ENCODE measurements around the gene FRMD4A. TPM values are rescaled to one million over a fixed set of nuclear protein-coding genes. Genes with fewer than 3 reads are reported as not detected.

Gene FRMD4A
- total and polyA plus RNA-seq, 10 of the 15 experiments (the other 5 are each of a cell fraction or from before 2014, with no cell fraction given) = 17.8 to 75.2 (median 39.1) TPM

DNA sequence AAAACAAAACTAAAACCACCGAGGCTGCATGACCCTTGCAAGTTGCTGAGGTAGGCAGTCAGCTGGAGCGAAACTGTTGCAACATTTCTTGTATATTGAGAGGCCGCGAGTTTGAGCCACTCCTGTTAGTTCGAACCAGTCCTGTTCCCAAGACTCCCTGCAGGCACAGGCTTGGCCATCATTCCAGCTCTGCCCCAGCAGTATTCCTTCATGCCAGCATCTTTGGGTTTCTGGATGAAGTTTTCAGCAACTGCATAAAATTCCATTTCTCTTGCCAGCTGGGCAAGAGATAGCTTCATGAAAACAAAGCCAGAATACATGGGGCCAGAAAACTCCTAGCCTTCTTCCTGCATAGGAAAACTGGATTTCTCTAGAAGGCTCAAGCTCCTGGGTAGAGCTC is 207.6 kb downstream of the FRMD4A start (continued):
- no peak for TF ChIP-seq RFX5 (IDR thresholded peaks at IDR 0.05; ENCODE audit: low read depth, low read length)
- TF ChIP-seq, protein P1, sequence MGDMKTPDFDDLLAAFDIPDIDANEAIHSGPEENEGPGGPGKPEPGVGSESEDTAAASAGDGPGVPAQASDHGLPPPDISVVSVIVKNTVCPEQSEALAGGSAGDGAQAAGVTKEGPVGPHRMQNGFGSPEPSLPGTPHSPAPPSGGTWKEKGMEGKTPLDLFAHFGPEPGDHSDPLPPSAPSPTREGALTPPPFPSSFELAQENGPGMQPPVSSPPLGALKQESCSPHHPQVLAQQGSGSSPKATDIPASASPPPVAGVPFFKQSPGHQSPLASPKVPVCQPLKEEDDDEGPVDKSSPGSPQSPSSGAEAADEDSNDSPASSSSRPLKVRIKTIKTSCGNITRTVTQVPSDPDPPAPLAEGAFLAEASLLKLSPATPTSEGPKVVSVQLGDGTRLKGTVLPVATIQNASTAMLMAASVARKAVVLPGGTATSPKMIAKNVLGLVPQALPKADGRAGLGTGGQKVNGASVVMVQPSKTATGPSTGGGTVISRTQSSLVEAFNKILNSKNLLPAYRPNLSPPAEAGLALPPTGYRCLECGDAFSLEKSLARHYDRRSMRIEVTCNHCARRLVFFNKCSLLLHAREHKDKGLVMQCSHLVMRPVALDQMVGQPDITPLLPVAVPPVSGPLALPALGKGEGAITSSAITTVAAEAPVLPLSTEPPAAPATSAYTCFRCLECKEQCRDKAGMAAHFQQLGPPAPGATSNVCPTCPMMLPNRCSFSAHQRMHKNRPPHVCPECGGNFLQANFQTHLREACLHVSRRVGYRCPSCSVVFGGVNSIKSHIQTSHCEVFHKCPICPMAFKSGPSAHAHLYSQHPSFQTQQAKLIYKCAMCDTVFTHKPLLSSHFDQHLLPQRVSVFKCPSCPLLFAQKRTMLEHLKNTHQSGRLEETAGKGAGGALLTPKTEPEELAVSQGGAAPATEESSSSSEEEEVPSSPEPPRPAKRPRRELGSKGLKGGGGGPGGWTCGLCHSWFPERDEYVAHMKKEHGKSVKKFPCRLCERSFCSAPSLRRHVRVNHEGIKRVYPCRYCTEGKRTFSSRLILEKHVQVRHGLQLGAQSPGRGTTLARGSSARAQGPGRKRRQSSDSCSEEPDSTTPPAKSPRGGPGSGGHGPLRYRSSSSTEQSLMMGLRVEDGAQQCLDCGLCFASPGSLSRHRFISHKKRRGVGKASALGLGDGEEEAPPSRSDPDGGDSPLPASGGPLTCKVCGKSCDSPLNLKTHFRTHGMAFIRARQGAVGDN (IDR thresholded peaks at IDR 0.05) = no peak
- no peak for TF ChIP-seq ESRRA (IDR thresholded peaks at IDR 0.05; ENCODE audit: low read length)

- H3K27me3 ChIP-seq (replicated peaks in 1 of 2; ENCODE audit: control insufficient read depth in 2 of 2, insufficient read depth in 2 of 2, low read length in 1 of 2) = no peaks in the 10 kb centered on the region
- H4K20me1 ChIP-seq (ENCODE audit: control insufficient read depth, insufficient read depth) = no peaks in the 10 kb centered on the region
- SMC1A ChIA-PET (ENCODE audit: uncharacterized antibody, unreplicated experiment) = no interaction called here
- POLR2A ChIA-PET = no interaction called here
- CTCF ChIA-PET = no interaction called here
- ATAC-seq (no peak), FAIRE-seq (no peak), DNase-seq (ENCODE audit: low read depth, low spot score) (no peak)
- no peaks in the 10 kb centered on the region for H3K36me3 ChIP-seq (ENCODE audit: control insufficient read depth in 2 of 2, insufficient read depth in 2 of 2, low read length in 1 of 2)
- intact Hi-C loops (cut with micrococcal nuclease; ENCODE audit: unreplicated experiment) = no loop called here
- RAD21 ChIA-PET (ENCODE audit: unreplicated experiment) = no interaction called here
- no peaks in the 10 kb centered on the region; the same call in 2 of the 3 replicates for H3K9me3 ChIP-seq (replicated peaks; ENCODE audit: control insufficient read depth, insufficient read depth, low read length)
- WGBS (ENCODE audit: insufficient coverage, insufficient replicate concordance, low lambda C conversion rate, missing lambda C conversion rate) = 3% methylated on average over 2 of the region's 2 CpGs
- no peak overlapping the region for H3K4me3 ChIP-seq
- no peaks in the 10 kb centered on the region for H3K79me2 ChIP-seq (ENCODE audit: control insufficient read depth, insufficient read depth, low read length)
- H3K27ac ChIP-seq (ENCODE audit: control insufficient read depth, insufficient read depth) = no peak overlapping the region
- no peaks in the 10 kb centered on the region for H3K4me1 ChIP-seq (ENCODE audit: control insufficient read depth, insufficient read depth, low read length)
- TF ChIP-seq, protein P1 (IDR thresholded peaks at IDR 0.05) = no peak
- TF ChIP-seq NR2F1 (conservative IDR thresholded peaks at IDR 0.05) = no peak
- no peak for TF ChIP-seq CBX5 (IDR thresholded peaks at IDR 0.05; ENCODE audit: low read depth)
- TF ChIP-seq CTCF (IDR thresholded peaks at IDR 0.05 in 2 of 3, conservative IDR thresholded peaks at IDR 0.05 in 1 of 3; ENCODE audit: control insufficient read depth in 2 of 3, extremely low read depth in 1 of 3, insufficient read depth in 1 of 3, low read depth in 3 of 3, low read length in 3 of 3) = no peak
- no peak for TF ChIP-seq ZBED1 (IDR thresholded peaks at IDR 0.05; ENCODE audit: borderline replicate concordance)
- no peak for TF ChIP-seq FOS (IDR thresholded peaks at IDR 0.05; ENCODE audit: borderline replicate concordance, extremely low read depth, insufficient read length)
- H3K9ac ChIP-seq (ENCODE audit: control insufficient read depth, insufficient read depth, low read length) = no peak overlapping the region
- no peak overlapping the region for H2AFZ ChIP-seq (ENCODE audit: control insufficient read depth, low read depth, low read length)
- in situ Hi-C loops (cut with MboI) = no loop called here
- H3K4me2 ChIP-seq (ENCODE audit: control insufficient read depth, insufficient read depth) = no peak overlapping the region
- no TSS peak for BruUV-seq (replicated peaks)
Measured at GRCh38 chr10:14120812-14121211, 209.9 kb downstream of the FRMD4A start.

Measured in GM12878 (cell line).